MM.1S (cell line): ENCODE data around the gene SPATA21.
A peak's percentile ranks its signal among the peaks of the same experiment; 100 is the strongest.

Experiments
- DNase-seq: peaks from one replicate; pipeline ENCODE4 v3.0.0-alpha.2; 2015
- H2AFZ ChIP-seq: fragments of 300-600 bp; sonication (generic); 2 replicates; pipeline ENCODE4 v1.6.0; 2016; ENCODE audit warnings: antibody characterized with exemption, low read length
- H3F3A ChIP-seq: fragments of 300-600 bp; sonication (generic); 2 replicates; pipeline ENCODE4 v1.6.1; 2016; ENCODE audit warnings: mild to moderate bottlenecking, antibody characterized with exemption, low read length, moderate library complexity, mixed read lengths; ENCODE audit not compliant: insufficient read depth
- H3K27ac ChIP-seq: fragments of 300-600 bp; sonication (generic); 2 replicates; pipeline ENCODE4 v1.5.1; 2016; ENCODE audit warnings: mild to moderate bottlenecking, low read length
- H3K27me3 ChIP-seq: fragments of 300-600 bp; sonication (generic); replicated peaks from 2 replicates; pipeline ENCODE4 v1.6.0; 2016; ENCODE audit warnings: low read length; ENCODE audit not compliant: insufficient read depth
- H3K36me3 ChIP-seq: fragments of 300-600 bp; sonication (generic); replicated peaks from 2 replicates; pipeline ENCODE4 v1.6.1; 2016; ENCODE audit warnings: mild to moderate bottlenecking, low read length, mixed read lengths; ENCODE audit not compliant: insufficient read depth
- H3K4me1 ChIP-seq: fragments of 300-600 bp; sonication (generic); 2 replicates; pipeline ENCODE4 v1.6.1; 2016; ENCODE audit warnings: low read length, mixed read lengths
- H3K4me2 ChIP-seq: fragments of 300-600 bp; sonication (generic); 2 replicates; pipeline ENCODE4 v1.6.0; 2016; ENCODE audit warnings: low read depth, low read length
- H3K4me3 ChIP-seq: fragments of 300-600 bp; sonication (generic); 2 replicates; pipeline ENCODE4 v1.5.1; 2016; ENCODE audit warnings: low read length, mixed read lengths
- H3K79me2 ChIP-seq: fragments of 300-600 bp; sonication (generic); 2 replicates; pipeline ENCODE4 v1.6.1; 2016; ENCODE audit warnings: mixed run types, low read length, mixed read lengths
- H3K9ac ChIP-seq: fragments of 300-600 bp; sonication (generic); 2 replicates; pipeline ENCODE4 v1.6.1; 2016; ENCODE audit warnings: low read length, mixed read lengths
- H3K9me2 ChIP-seq: fragments of 300-600 bp; sonication (generic); replicated peaks from 2 replicates; pipeline ENCODE4 v1.6.1; 2016; ENCODE audit warnings: mild to moderate bottlenecking, low read length, mixed read lengths; ENCODE audit not compliant: insufficient read depth
- H3K9me3 ChIP-seq: fragments of 300-600 bp; sonication (generic); replicated peaks from 2 replicates; pipeline ENCODE4 v1.6.1; 2016; ENCODE audit warnings: mild to moderate bottlenecking, low read length, mixed read lengths; ENCODE audit not compliant: insufficient read depth
- H4K20me1 ChIP-seq: fragments of 300-600 bp; sonication (generic); 2 replicates; pipeline ENCODE4 v1.6.1; 2016; ENCODE audit warnings: mild to moderate bottlenecking, low read length, moderate library complexity, mixed read lengths; ENCODE audit not compliant: insufficient read depth
- CTCF ChIP-seq: fragments of 300-600 bp; sonication (generic); IDR thresholded peaks from 2 replicates; pipeline ENCODE4 v1.5.1; 2016; ENCODE audit warnings: antibody characterized with exemption, low read length, mixed read lengths
- EZH2 ChIP-seq: fragments of 300-600 bp; sonication (generic); optimal IDR thresholded peaks from 2 replicates; pipeline ENCODE3; 2017; ENCODE audit warnings: low read depth, mild to moderate bottlenecking, antibody characterized with exemption, low read length, mixed read lengths
- EZH2phosphoT487 ChIP-seq: fragments of 300-600 bp; sonication (generic); IDR thresholded peaks from 2 replicates; pipeline ENCODE4 v1.6.1; 2018; ENCODE audit warnings: antibody characterized with exemption, low read length

Gene SPATA21

GRCh38 chr1:16356867-16357266 lies 80.4 kb downstream of the SPATA21 start:
- Histone ChIP-seq H3K4me3 (no peak overlapping the region), H3K9me2 (no peaks in the 10 kb centered on the region), H3K9me3 (no peaks in the 10 kb centered on the region), H3K4me2 (no peak overlapping the region), H3K9ac (no peak overlapping the region), H3K4me1 (peaks cover 6% of the 10 kb centered on the region; the same call in 1 of the 2 replicates), H3K27me3 (no peaks in the 10 kb centered on the region), H3F3A (no peaks in the 10 kb centered on the region), H3K36me3 (no peaks in the 10 kb centered on the region), H2AFZ (no peak overlapping the region), H4K20me1 (no peaks in the 10 kb centered on the region), H3K27ac (no peak overlapping the region), H3K79me2 (peaks cover 4% of the 10 kb centered on the region)
- TF ChIP-seq EZH2phosphoT487 = no peak
- TF ChIP-seq EZH2 = no peak
- no peak for TF ChIP-seq CTCF
- no peak for DNase-seq

GRCh38 chr1:16354619-16355018 lies 82.6 kb downstream of the SPATA21 start:
- H4K20me1 ChIP-seq = no peaks in the 10 kb centered on the region
- H3K9ac ChIP-seq = no peak overlapping the region
- H3K4me3 ChIP-seq = no peak overlapping the region
- H3K9me2 ChIP-seq = no peaks in the 10 kb centered on the region
- no peak for DNase-seq
- H3K27ac ChIP-seq = no peak overlapping the region
- 0 out of 2 replicates have a peak, but pooled peaks cover 7% of the 10 kb centered on the region for H3F3A ChIP-seq
- H3K9me3 ChIP-seq = no peaks in the 10 kb centered on the region
- no peak overlapping the region for H3K4me2 ChIP-seq
- H3K4me1 ChIP-seq = peaks cover 6% of the 10 kb centered on the region; the same call in 1 of the 2 replicates
- TF ChIP-seq EZH2 (no peak), CTCF (no peak), EZH2phosphoT487 (no peak)
- H2AFZ ChIP-seq = no peak overlapping the region
- no peaks in the 10 kb centered on the region for H3K27me3 ChIP-seq
- no peaks in the 10 kb centered on the region for H3K36me3 ChIP-seq
- peaks cover 26% of the 10 kb centered on the region for H3K79me2 ChIP-seq

- Histone ChIP-seq H3K36me3 (no peaks in the 10 kb centered on the region), H3K9me3 (no peaks in the 10 kb centered on the region), H3K4me2 (peak overlapping the region; percentile 66), H4K20me1 (no peaks in the 10 kb centered on the region), H3K4me1 (peaks cover 6% of the 10 kb centered on the region; the same call in 1 of the 2 replicates), H3F3A (peaks cover 7% of the 10 kb centered on the region; the same call in 1 of the 2 replicates), H3K9me2 (no peaks in the 10 kb centered on the region), H3K9ac (peak overlapping the region; percentile 77), H2AFZ (peak overlapping the region; percentile 98), H3K4me3 (peak overlapping the region; percentile 98), H3K27ac (peak overlapping the region; percentile 33; the same call in 1 of the 2 replicates), H3K27me3 (no peaks in the 10 kb centered on the region), H3K79me2 (peaks cover 43% of the 10 kb centered on the region)
- no peak for TF ChIP-seq EZH2phosphoT487
- TF ChIP-seq EZH2 = no peak
- no peak for TF ChIP-seq CTCF
- DNase-seq = no peak
Measured at GRCh38 chr1:16352842-16353535, 84.2 kb downstream of the SPATA21 start.
